ENCODE measurements around the gene SLC52A3.

Gene SLC52A3

DNA sequence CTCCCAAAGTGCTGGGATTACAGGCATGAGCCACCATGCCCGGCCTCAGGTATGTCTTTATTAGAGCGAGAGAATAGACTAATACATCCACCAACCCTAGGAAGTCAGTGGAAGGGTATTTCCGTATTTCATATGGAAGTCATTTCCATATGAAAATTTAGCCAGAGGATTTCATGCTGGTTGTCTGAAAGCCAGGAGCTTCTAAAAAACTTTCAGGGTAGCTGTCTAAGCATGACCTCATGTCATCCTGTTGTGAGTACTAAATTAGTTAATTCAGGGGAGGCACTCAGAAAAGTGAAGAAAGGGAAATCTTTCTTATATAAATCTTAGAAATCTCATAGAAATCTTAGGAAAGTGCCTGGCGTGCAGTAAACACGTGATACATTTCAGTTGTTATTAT lies 16.5 kb downstream of the SLC52A3 start:
- no CpG with 5 or more reads among the region's 5 CpGs for WGBS, 2 donors (ENCODE audit: extremely low coverage in 2 of 2, insufficient read length in 2 of 2, insufficient replicate concordance in 1 of 2)
- DNase-seq (ENCODE audit: low spot score), result no peak

DNA sequence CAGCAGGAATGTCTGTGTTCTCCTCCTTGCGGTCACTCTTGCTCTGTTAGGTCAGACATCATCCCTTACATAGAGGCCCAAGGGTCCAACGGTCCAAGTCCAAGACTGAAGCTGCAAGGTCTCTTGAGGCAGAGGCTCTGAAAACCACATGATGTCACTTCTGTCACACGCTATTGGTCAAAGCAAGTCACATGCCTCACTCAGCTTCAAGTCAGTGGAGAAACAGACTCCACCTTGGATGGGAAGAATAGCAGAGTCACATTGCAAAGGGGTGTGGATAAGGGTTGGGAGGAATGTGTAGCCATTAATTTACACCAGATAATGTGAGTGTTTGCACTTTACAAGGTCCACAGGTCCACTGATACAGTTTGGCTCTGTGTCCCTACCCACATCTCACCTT lies 17.5 kb downstream of the SLC52A3 start:
- Histone ChIP-seq H2AFZ (ENCODE audit: low read length) (no peak overlapping the region), H3K14ac (ENCODE audit: low read length) (no peak overlapping the region), H2BK120ac (ENCODE audit: low read depth, low read length) (no peak overlapping the region), H3K4me3 (ENCODE audit: low read length in 2 of 2) (no peak overlapping the region), H3K4me2 (ENCODE audit: insufficient read depth, low read length, poor library complexity, severe bottlenecking) (no peak overlapping the region), H2BK5ac (ENCODE audit: low read length) (no peak overlapping the region), H2BK12ac (ENCODE audit: low read length) (no peak overlapping the region), H3K27ac (replicated peaks; ENCODE audit: low read length) (no peak overlapping the region), H3K27me3 (ENCODE audit: control insufficient read depth in 3 of 3, insufficient read depth in 3 of 3, low read depth in 1 of 3, low read length in 3 of 3) (peaks cover 0 to 2% (median 0%) of the 10 kb centered on the region in 3 experiments), H4K8ac (ENCODE audit: low read depth, low read length) (no peak overlapping the region), H3K9ac (ENCODE audit: low read depth, low read length, poor library complexity) (no peak overlapping the region), H3K18ac (ENCODE audit: low read length) (no peak overlapping the region), H4K91ac (ENCODE audit: low read depth, low read length, poor library complexity) (no peak overlapping the region), H3K9me3 (replicated peaks in 1 of 2; ENCODE audit: control insufficient read depth in 2 of 2, insufficient read depth in 1 of 2, low read depth in 1 of 2, low read length in 2 of 2) (peaks cover 0 to 4% of the 10 kb centered on the region in 2 donors), H2AK5ac (ENCODE audit: low read depth, low read length) (no peak overlapping the region), H3K4me1 (ENCODE audit: control insufficient read depth in 2 of 2, insufficient read depth in 1 of 2, low read depth in 1 of 2, low read length in 2 of 2) (peaks cover 0 to 2% of the 10 kb centered on the region in 2 donors), H3K23ac (ENCODE audit: low read depth, low read length, poor library complexity) (no peak overlapping the region), H3K36me3 (replicated peaks in 1 of 2; ENCODE audit: control insufficient read depth in 2 of 2, insufficient read depth in 2 of 2, low read length in 2 of 2) (no peaks in the 10 kb centered on the region), H3K4ac (ENCODE audit: low read length) (no peak overlapping the region), H3K79me1 (ENCODE audit: low read depth, low read length) (no peaks in the 10 kb centered on the region), H2BK15ac (ENCODE audit: low read length) (no peak overlapping the region)
- no peak for DNase-seq (ENCODE audit: low spot score)
- no CpG with 5 or more reads among the region's 3 CpGs for WGBS, 2 donors (ENCODE audit: extremely low coverage in 2 of 2, insufficient read length in 2 of 2, insufficient replicate concordance in 1 of 2)

More for the DNA sequence above, 16.5 kb downstream of the SLC52A3 start:
- Histone ChIP-seq H3K4me2 (ENCODE audit: insufficient read depth, low read length, poor library complexity, severe bottlenecking) (no peak overlapping the region), H3K18ac (ENCODE audit: low read length) (no peak overlapping the region), H3K9me3 (replicated peaks in 1 of 2; ENCODE audit: control insufficient read depth in 2 of 2, insufficient read depth in 1 of 2, low read depth in 1 of 2, low read length in 2 of 2) (no peaks in the 10 kb centered on the region), H3K4ac (ENCODE audit: low read length) (no peak overlapping the region), H2BK120ac (ENCODE audit: low read depth, low read length) (no peak overlapping the region), H3K4me3 (ENCODE audit: low read length in 2 of 2) (no peak overlapping the region), H3K14ac (ENCODE audit: low read length) (no peak overlapping the region), H4K8ac (ENCODE audit: low read depth, low read length) (no peak overlapping the region), H3K9ac (ENCODE audit: low read depth, low read length, poor library complexity) (no peak overlapping the region), H3K27me3 (ENCODE audit: control insufficient read depth in 3 of 3, insufficient read depth in 3 of 3, low read depth in 1 of 3, low read length in 3 of 3) (peaks cover 0 to 2% (median 0%) of the 10 kb centered on the region in 3 experiments), H3K4me1 (ENCODE audit: control insufficient read depth in 2 of 2, insufficient read depth in 1 of 2, low read depth in 1 of 2, low read length in 2 of 2) (peaks cover 0 to 2% of the 10 kb centered on the region in 2 donors), H4K91ac (ENCODE audit: low read depth, low read length, poor library complexity) (no peak overlapping the region), H3K79me1 (ENCODE audit: low read depth, low read length) (no peaks in the 10 kb centered on the region), H3K27ac (replicated peaks; ENCODE audit: low read length) (no peak overlapping the region), H2AFZ (ENCODE audit: low read length) (no peak overlapping the region), H2BK5ac (ENCODE audit: low read length) (no peak overlapping the region), H2BK12ac (ENCODE audit: low read length) (no peak overlapping the region), H2BK15ac (ENCODE audit: low read length) (no peak overlapping the region), H2AK5ac (ENCODE audit: low read depth, low read length) (no peak overlapping the region), H3K23ac (ENCODE audit: low read depth, low read length, poor library complexity) (no peak overlapping the region), H3K36me3 (replicated peaks in 1 of 2; ENCODE audit: control insufficient read depth in 2 of 2, insufficient read depth in 2 of 2, low read length in 2 of 2) (no peaks in the 10 kb centered on the region)

DNA sequence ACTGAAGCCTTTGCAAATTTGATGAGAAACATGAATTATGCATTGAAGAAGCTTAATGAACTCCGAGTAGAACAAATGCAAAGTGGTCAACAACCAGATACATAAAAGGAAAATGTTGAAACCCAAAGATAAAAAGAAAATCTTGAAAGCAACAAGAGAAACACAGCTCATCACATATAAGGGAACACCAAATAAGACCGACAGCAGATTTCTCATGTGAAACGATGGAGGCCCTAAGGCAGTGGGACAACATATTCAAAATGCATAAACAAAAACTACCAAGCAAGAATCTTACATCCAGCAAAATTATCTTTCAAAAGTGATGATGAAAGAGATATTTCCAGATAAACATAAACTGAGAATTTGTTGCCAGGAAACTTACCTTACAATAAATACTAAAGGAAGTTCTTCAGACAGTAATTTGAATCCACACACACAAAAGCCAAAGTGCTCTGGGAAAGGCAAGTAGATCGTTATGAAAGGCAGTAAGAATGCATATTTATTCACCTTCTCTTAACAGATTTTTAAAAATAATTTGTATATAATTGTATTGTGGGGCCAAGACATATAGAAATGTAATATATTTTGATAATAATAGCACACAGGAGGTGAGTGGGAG lies 22.5 kb downstream of the SLC52A3 start:
- Histone ChIP-seq H3K4me3 (ENCODE audit: low read length in 2 of 2) (no peak overlapping the region), H4K8ac (ENCODE audit: low read depth, low read length) (no peak overlapping the region), H3K4me1 (ENCODE audit: control insufficient read depth in 2 of 2, insufficient read depth in 1 of 2, low read depth in 1 of 2, low read length in 2 of 2) (no peaks in the 10 kb centered on the region), H3K9ac (ENCODE audit: low read depth, low read length, poor library complexity) (no peak overlapping the region), H2BK120ac (ENCODE audit: low read depth, low read length) (no peak overlapping the region), H3K79me1 (ENCODE audit: low read depth, low read length) (no peaks in the 10 kb centered on the region), H3K14ac (ENCODE audit: low read length) (no peak overlapping the region), H3K4ac (ENCODE audit: low read length) (no peak overlapping the region), H2AK5ac (ENCODE audit: low read depth, low read length) (no peak overlapping the region), H3K23ac (ENCODE audit: low read depth, low read length, poor library complexity) (no peak overlapping the region), H2AFZ (ENCODE audit: low read length) (no peak overlapping the region), H2BK12ac (ENCODE audit: low read length) (no peak overlapping the region), H3K27ac (replicated peaks; ENCODE audit: low read length) (no peak overlapping the region), H2BK5ac (ENCODE audit: low read length) (no peak overlapping the region), H4K91ac (ENCODE audit: low read depth, low read length, poor library complexity) (no peak overlapping the region), H3K9me3 (replicated peaks in 1 of 2; ENCODE audit: control insufficient read depth in 2 of 2, insufficient read depth in 1 of 2, low read depth in 1 of 2, low read length in 2 of 2) (peaks cover 0 to 11% of the 10 kb centered on the region in 2 donors), H2BK15ac (ENCODE audit: low read length) (no peak overlapping the region), H3K36me3 (replicated peaks in 1 of 2; ENCODE audit: control insufficient read depth in 2 of 2, insufficient read depth in 2 of 2, low read length in 2 of 2) (no peaks in the 10 kb centered on the region), H3K4me2 (ENCODE audit: insufficient read depth, low read length, poor library complexity, severe bottlenecking) (no peak overlapping the region), H3K27me3 (ENCODE audit: control insufficient read depth in 3 of 3, insufficient read depth in 3 of 3, low read depth in 1 of 3, low read length in 3 of 3) (no peaks in the 10 kb centered on the region), H3K18ac (ENCODE audit: low read length) (no peak overlapping the region)
- no peak for DNase-seq (ENCODE audit: low spot score)
- no CpG with 5 or more reads among the region's 4 CpGs for WGBS, 2 donors (ENCODE audit: extremely low coverage in 2 of 2, insufficient read length in 2 of 2, insufficient replicate concordance in 1 of 2)

DNA sequence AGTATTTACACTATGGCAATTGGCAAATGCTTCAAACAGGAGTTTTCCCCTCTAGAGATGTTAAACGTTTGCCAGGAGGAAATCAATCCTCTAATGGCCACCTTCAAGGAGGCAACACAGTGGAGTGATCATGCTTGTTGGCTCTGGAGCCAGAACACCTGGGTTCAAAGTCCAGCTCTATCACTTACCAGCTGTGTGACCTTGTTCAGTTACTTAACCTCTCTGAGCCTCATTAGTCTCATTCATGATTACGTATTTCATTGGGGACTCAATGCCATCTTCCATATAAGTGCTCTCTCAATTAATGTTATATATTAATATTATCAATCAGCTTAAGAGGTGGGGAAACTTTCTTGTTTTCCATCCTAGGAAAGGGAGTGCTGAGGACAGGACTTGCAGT lies 26.1 kb downstream of the SLC52A3 start:
- no peak overlapping the region for H3K4me3 ChIP-seq (ENCODE audit: low read length in 2 of 2)
- H3K36me3 ChIP-seq (replicated peaks in 1 of 2; ENCODE audit: control insufficient read depth in 2 of 2, insufficient read depth in 2 of 2, low read length in 2 of 2), result no peaks in the 10 kb centered on the region
- H3K4me2 ChIP-seq (ENCODE audit: insufficient read depth, low read length, poor library complexity, severe bottlenecking), result no peak overlapping the region
- no peak overlapping the region for H3K4ac ChIP-seq (ENCODE audit: low read length)
- no peak overlapping the region for H2BK5ac ChIP-seq (ENCODE audit: low read length)
- no CpG with 5 or more reads among the region's 2 CpGs for WGBS, 2 donors (ENCODE audit: extremely low coverage in 2 of 2, insufficient read length in 2 of 2, insufficient replicate concordance in 1 of 2)
- no peak overlapping the region for H2AFZ ChIP-seq (ENCODE audit: low read length)
- no peak overlapping the region for H3K23ac ChIP-seq (ENCODE audit: low read depth, low read length, poor library complexity)
- peaks cover 0 to 11% of the 10 kb centered on the region in 2 donors for H3K9me3 ChIP-seq (replicated peaks in 1 of 2; ENCODE audit: control insufficient read depth in 2 of 2, insufficient read depth in 1 of 2, low read depth in 1 of 2, low read length in 2 of 2)
- H2BK12ac ChIP-seq (ENCODE audit: low read length), result no peak overlapping the region
- no peaks in the 10 kb centered on the region for H3K79me1 ChIP-seq (ENCODE audit: low read depth, low read length)
- H3K27ac ChIP-seq (replicated peaks; ENCODE audit: low read length), result no peak overlapping the region
- H3K4me1 ChIP-seq (ENCODE audit: control insufficient read depth in 2 of 2, insufficient read depth in 1 of 2, low read depth in 1 of 2, low read length in 2 of 2), result no peaks in the 10 kb centered on the region
- no peak overlapping the region for H3K18ac ChIP-seq (ENCODE audit: low read length)
- peaks cover 0 to 3% (median 0%) of the 10 kb centered on the region in 3 experiments for H3K27me3 ChIP-seq (ENCODE audit: control insufficient read depth in 3 of 3, insufficient read depth in 3 of 3, low read depth in 1 of 3, low read length in 3 of 3)
- no peak overlapping the region for H3K9ac ChIP-seq (ENCODE audit: low read depth, low read length, poor library complexity)
- no peak overlapping the region for H2AK5ac ChIP-seq (ENCODE audit: low read depth, low read length)
- H2BK120ac ChIP-seq (ENCODE audit: low read depth, low read length), result no peak overlapping the region
- no peak overlapping the region for H4K91ac ChIP-seq (ENCODE audit: low read depth, low read length, poor library complexity)
- DNase-seq (ENCODE audit: low spot score), result no peak
- no peak overlapping the region for H4K8ac ChIP-seq (ENCODE audit: low read depth, low read length)
- no peak overlapping the region for H3K14ac ChIP-seq (ENCODE audit: low read length)
- no peak overlapping the region for H2BK15ac ChIP-seq (ENCODE audit: low read length)
